IPS-NIHi7 (cell line): ENCODE data around the gene NFRKB.
"Not testable (repeated sequence)": the region's sequence is repeated elsewhere in the genome, so short reads cannot be mapped to it uniquely, and the experiment has no call there.

Experiments
- DNase-seq: peaks from one replicate; pipeline ENCODE4 v3.0.0; 2012; ENCODE audit warnings: mixed read lengths; ENCODE audit errors: extremely low spot score

NFRKB gene

GRCh38 chr11:129894278-129895125 is 876 bp downstream of the NFRKB start:
- no peak for DNase-seq

GRCh38 chr11:129888451-129888850 is 6.9 kb downstream of the NFRKB start:
- DNase-seq = no peak

GRCh38 chr11:129885381-129885780 is 10.0 kb downstream of the NFRKB start:
- DNase-seq = no peak

- DNase-seq = no peak
Observed at GRCh38 chr11:129884581-129884980, 10.8 kb downstream of the NFRKB start.

GRCh38 chr11:129881570-129882170 is 13.7 kb downstream of the NFRKB start:
- DNase-seq = peak; percentile 76

GRCh38 chr11:129880311-129880710 is 15.1 kb downstream of the NFRKB start:
- no peak for DNase-seq

- DNase-seq = no peak
Observed at GRCh38 chr11:129871914-129872313, 23.5 kb downstream of the NFRKB start.

- DNase-seq = not testable (repeated sequence)
Observed at GRCh38 chr11:129868626-129869025, 26.8 kb downstream of the NFRKB start.

GRCh38 chr11:129866311-129866710 is 29.1 kb downstream of the NFRKB start:
- no peak for DNase-seq

GRCh38 chr11:129865701-129866100 is 29.7 kb downstream of the NFRKB start:
- DNase-seq = no peak

- DNase-seq = no peak
Observed at GRCh38 chr11:129864811-129865210, 30.6 kb downstream of the NFRKB start.

- DNase-seq = peak; percentile 67
Observed at GRCh38 chr11:129861702-129862522, 33.5 kb downstream of the NFRKB start.

- DNase-seq = no peak
Observed at GRCh38 chr11:129856036-129856435, 39.3 kb downstream of the NFRKB start.

GRCh38 chr11:129855086-129855485 is 40.3 kb downstream of the NFRKB start:
- DNase-seq = no peak

GRCh38 chr11:129854232-129854805 is 41.1 kb downstream of the NFRKB start:
- no peak for DNase-seq

GRCh38 chr11:129853518-129854231 is 41.7 kb downstream of the NFRKB start:
- DNase-seq = no peak

- DNase-seq = no peak
Observed at GRCh38 chr11:129852125-129852740, 43.1 kb downstream of the NFRKB start.

GRCh38 chr11:129849447-129850130 is 45.8 kb downstream of the NFRKB start:
- DNase-seq = no peak

GRCh38 chr11:129847361-129847760 is 48.0 kb downstream of the NFRKB start:
- DNase-seq = not testable (repeated sequence)
